Measurements from ENCODE around the gene CCDC27.

Gene CCDC27

GRCh38 chr1:3761296-3762010 is 9.2 kb downstream of the CCDC27 start:
- DNase-seq: no peak

DNA sequence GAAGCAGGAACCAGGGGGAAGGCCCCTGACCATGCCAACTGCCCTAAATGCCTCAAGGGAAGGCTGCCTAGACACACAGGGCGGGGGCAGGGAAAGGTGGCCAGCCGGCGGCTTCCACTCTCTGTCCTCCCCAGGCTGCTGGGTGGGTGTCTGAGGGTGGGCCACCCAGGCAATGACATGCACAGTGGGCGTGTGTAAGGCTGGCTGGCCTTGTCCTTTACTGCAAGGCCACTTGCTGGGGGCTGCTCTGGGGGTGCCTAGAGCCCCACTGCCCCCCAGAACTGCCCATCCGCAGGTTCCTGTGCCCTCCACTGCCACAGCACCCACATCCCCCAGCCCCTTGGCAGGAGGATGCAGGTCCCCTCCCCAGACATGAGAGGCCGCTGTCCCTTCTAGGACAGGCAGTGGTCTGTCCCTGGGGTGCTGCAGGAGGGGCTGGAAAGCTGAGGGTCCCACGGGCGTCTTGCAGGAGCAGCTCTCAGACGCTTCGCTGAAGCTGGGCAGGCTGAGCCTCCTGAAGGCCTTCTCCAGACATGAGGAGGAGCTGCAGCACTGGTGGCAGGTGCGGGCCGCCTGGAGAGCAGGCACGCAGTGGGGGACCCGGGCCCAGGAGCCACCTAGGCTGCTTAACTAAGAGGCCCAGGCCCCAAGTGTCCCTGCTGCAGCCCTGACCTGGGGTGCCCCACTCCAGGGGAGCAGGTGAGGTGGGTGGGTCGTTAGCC is 10.1 kb downstream of the CCDC27 start:
- no peak for DNase-seq

DNA sequence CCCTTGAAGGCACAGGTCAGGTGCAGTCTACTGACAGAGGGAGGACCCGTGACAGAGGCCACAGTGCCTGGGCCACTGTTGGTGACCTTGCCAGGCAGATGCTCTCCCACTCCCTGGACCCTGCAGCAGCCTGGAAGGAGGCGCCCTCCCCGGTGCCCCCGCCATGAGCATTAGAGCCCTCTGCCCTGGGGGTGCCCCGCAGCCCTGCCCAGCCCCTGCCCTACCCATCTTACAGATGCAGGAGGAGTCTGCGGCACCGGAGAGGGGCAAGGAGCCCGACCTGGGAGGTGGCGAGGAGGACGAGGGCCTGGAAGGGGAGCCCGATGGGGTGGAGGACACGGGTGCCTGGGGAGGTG is 10.6 kb downstream of the CCDC27 start:
- DNase-seq: no peak

GRCh38 chr1:3763351-3764125 is 11.3 kb downstream of the CCDC27 start:
- no peak for DNase-seq

DNA sequence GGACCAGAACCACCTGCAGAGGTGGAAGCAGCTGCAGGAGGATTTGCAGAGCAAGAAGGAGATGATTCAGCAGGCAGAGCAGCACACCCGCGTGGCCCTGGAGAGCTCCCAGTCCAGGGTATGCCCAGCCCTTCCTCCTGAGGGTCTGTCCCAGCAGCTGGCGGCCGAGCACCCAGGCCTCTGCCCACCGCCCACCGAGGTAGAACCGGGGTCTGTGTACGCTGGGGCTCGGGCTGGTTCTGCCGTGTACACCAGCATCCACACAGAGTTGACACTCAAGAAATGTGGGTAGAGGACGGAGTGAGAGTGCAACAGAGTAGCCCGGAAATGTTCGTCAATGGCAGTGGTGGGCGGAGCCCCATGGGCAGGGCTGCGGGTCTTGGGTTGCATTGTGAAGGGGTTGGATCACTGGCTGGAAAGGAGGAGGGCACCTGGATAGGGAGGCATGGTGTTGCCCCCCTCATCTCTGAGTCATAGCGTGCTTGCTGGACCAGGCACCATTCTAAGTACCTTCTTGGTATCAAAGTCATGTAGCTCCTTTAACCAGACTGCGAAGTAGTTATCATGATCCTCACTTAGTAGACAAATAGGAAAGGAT is 15.2 kb downstream of the CCDC27 start:
- DNase-seq: no peak

DNA sequence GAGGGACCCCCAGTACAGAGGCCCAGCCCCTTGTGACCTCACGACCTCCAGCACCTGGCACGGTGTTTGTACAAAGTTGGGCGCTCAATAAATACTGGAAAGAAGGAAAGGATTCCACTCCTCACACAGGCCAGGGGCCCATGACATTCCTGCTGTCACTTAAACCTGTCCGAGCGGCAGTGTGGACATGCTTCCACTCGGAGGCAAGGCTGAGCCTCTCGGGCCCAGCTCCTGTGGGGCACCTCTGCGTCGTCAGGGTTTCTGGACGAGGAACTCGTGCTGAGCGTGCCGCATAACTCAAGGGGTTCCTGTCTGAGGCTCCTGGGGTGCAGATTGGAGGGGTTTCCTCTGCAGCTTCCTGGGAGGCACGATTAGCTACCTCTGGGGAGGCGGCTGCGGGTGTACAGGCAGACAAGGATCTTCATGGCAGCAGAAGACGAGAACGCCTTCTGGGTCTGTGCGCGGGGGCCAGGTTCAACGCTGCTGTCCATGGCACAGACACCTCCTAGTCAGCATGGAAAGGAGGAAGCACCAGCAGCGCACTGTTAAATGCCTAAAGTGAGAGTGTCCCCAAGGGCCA is 16.7 kb downstream of the CCDC27 start:
- no peak for DNase-seq

DNA sequence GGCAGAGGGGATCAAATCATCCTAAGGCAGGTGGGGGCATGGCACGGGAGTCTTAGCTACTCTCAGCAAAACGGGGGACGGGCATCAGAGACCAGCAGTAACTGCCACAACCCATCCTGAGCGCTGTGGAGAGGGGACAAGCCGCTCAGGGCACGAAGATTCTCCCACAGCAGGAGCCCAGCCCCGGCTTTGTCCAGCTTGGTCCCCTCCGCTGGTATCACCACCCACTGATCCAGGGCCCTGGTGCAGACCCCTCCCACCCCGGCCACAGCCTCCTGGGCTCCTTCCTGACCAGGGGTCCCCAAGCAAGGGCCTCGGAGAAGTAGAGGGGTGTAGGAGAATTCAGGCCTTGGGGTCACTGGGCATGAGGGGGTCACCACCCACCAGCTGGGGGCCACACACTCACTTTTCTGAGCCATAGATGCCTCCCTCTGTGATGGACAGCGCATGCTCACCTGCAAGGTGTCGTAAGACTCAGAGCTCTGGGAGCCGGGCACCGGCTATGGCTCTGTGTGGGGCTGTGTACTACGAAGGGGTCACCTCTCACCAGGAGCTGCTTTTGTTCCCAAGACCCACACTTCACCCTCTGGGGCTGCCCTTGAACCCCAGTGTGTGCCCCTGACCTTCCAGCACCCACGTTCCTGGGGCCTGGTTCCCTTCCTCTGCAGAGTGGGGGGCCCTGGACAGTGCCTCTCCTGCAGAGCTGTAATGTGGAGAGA is 18.0 kb downstream of the CCDC27 start:
- DNase-seq: no peak

GRCh38 chr1:3771108-3772026 is 19.1 kb downstream of the CCDC27 start:
- DNase-seq: no peak

DNA sequence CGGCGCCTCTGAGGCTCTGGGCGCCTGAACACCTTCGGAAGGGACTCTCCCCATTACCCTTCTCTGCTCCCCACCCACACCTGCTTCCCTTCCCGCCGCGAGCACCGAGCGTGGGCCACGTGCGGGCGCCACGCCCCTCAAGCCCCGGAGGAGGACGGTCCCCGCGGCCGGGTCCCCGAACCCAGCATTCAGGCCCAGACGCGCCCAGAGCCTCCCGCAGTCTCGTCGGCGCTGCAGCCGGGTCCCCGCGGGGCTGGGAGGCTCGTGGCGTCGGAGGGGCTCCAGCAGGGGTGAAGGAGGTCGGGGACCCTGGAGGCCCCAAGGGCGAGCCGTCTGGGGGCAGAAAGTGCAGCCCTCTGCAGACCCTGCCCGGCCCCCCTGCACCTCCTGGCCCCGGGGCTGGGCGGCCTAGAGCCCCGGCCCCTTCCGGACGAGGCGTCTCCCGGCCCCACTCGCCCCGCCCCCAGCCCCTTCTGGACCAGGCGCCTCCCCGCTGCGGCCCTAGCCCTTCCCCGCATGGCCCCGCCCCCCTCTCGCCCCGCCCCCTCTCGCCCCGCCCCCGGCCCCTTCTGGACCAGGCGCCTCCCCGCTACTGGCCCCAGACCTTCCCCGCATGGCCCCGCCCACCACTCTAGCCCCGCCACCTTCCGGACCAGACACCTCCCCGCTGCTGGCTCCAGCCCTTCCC is 19.9 kb downstream of the CCDC27 start:
- peak; percentile 81 for DNase-seq

GRCh38 chr1:3772715-3773571 is 20.7 kb downstream of the CCDC27 start, which contains the start of gene SMIM1:
Gene SMIM1 (plus strand): TSS chr1:3772749. CDS start chr1:3775374, 2,625 bp downstream.
- DNase-seq: no peak

- DNase-seq: no peak
Measured at GRCh38 chr1:3773572-3774275, 21.5 kb downstream of the CCDC27 start.

DNA sequence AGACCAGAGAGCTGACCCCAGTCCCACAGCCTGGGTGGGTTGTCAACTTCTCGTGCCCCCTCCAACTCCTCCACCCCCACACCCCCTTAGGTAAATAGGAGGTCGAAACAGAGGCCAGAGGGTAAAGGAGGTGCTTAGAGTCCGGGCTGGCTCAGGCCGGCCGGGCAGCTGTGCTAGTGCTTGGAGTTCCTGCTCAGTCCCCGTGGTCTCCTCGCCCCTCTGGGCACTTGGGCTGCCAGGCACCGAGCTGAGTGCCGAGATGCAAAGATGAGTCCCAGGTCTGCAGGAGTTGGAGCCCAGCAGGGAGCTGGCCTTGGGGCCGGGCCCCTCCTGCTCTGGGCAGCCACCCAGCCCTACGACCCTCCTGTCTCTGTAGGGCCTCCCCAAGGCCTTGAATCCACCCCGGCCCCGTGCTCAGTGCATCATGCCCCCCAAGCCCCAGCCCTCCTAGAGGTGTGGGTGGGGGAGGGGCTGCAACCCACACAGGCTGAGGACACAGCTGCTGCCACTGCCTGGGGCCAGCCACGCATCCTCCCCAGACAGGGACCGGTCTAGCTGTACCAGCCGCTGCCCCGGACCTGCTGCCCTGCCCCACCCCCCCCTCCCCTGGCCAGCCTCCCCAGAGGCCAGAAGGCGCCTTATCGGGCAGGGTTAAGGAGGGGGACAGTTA is 22.2 kb downstream of the CCDC27 start:
- DNase-seq: no peak

DNA sequence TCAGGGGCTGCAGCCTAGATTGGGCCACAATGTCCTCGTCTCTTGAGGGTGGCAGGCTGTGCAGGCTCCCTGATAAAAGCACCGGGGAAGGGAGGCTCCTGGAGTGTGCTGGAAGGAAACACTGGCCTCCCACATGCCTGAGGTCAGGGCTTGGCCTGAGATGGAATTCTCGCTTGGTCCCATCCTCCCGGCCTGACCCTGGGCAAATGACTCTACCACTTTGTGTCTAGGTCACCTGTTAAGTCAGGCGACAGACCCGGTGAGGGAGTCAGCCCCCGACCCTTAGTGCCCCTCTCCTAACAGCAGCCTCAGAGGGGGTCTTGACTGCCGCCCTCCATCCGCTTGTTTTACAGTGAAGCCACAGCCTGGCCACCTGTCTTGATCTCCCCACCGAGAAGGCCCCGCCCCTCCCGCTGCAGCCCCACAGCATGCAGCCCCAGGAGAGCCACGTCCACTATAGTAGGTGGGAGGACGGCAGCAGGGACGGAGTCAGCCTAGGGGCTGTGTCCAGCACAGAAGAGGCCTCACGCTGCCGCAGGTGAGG is 22.8 kb downstream of the CCDC27 start:
- no peak for DNase-seq

- DNase-seq: peak; percentile 38
Measured at GRCh38 chr1:3775490-3776230, 23.4 kb downstream of the CCDC27 start.

- no peak for DNase-seq
Measured at GRCh38 chr1:3776231-3776961, 24.1 kb downstream of the CCDC27 start.

- DNase-seq: no peak
Measured at GRCh38 chr1:3777078-3777547, 24.9 kb downstream of the CCDC27 start.

Measured in fibroblast of skin of abdomen (primary cell).